ENCODE data around the gene STK38.
"Not testable (repeated sequence)": the region's sequence is repeated elsewhere in the genome, so short reads cannot be mapped to it uniquely, and the experiment has no call there.

The STK38 gene

DNA sequence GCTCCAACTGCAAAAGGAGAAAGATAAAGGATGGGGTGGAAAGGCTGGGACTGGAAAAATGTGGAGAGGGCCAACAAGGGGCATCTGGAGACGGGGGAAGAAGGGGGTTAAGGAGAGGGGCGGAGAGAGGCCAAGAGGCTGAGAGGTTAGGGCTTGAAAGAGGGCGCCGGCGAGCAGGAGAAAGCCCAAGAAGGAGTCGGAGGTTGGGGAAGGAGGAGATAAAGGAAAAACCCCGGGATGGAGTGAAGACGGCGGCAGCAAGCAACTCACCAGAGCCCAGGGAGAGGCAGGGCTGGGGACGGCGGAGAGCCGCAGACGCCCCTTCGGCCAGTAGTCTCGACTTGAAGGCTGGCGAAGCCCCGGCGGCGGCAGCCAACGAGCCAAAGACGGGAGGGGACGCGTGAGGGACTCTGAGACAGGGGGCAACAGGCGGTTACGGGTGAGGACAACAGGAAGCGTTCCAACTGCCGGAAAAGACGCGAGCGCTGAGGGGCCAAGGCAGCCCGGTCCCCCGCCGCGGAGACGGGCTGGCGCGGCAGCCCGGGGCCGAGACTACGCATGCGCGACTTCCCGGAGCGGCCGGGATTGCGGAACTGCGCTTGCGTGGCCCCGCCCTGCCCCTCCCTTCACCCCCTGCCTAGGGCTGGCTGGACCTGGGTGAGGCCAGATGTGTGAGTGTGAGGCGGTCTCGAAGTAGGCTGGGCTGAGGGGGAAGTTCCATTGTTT is at the start of gene STK38:
STK38 (minus strand) TSS at position 560 of the 726 bp plus-strand sequence. CDS start 7,277 bp downstream, outside the sequence.
- peak; percentile 81 to 88 for DNase-seq (ENCODE audit: low read depth in 2 of 2)

GRCh38 chr6:36596356-36596755 is 49.1 kb upstream of the STK38 start:
- DNase-seq (ENCODE audit: low read depth in 2 of 2), result no peak

GRCh38 chr6:36594816-36595643 is 47.8 kb upstream of the STK38 start:
- DNase-seq (ENCODE audit: low read depth in 2 of 2), result no peak

DNA sequence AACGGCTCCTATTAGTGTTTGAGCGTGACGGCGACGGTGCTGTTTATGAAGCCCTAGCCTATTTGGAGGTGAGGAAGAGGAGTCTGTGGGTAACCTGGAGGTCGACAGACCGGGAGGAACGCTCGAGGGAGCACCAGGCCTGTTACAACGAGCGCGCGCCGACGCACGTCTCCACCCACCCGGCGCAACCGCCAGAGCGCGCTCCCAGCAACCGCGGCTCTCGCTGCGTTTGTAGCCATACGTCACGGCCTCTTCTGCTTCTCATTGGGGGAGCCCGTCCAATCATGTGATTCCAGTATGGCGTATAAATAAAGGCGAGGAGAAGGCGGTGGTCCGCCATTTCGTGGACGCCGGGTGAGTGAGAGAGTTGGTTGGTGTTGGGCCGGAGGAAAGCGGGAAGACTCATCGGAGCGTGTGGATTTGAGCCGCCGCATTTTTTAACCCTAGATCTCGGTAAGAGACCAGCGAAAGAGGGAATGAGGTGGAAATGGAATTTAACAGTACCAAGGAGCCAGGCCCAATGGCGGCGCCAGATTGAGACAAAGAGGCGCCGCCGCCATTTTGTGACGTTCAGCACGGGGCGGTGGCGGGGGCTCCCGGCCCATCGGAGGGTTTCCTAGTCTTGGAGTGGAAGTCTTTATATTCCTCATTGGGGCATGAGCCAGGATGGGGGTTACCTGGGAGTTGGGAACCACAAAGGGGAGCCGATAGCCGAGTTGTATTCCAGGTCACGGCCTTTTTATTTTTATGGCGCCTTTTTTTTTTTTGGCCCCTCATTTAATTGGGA is 46.9 kb upstream of the STK38 start, which contains the start of gene SRSF3:
SRSF3 (plus strand) TSS at position 334 of the 787 bp plus-strand sequence. CDS start 2,401 bp downstream, outside the sequence.
- peak; percentile 91 to 94 for DNase-seq (ENCODE audit: low read depth in 2 of 2)

DNA sequence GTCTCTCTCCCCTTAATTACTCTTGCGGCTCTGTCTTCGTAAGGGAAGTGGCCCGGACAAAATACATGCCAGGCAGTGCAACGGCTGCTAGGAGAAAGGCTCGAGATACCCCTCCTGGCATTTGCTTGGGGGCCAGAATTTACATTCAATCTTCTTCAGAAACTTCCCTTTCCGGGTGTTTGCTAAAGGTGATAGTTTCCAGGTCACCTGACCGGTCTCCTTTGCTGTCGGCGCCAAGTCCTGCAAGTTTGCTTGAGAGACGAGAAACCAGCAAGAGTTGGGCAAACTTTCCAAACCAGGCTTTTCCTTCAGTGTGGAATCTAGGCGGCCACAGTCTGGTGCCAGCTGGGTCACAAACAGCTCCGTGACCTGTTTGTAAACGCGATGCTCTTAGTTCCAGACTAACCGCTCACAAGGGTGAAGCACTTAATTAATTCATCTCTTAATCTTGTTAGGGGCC is 46.3 kb upstream of the STK38 start:
- DNase-seq (ENCODE audit: low read depth in 2 of 2), result peak in 1 of 2 donors; percentile 26

- peak in 1 of 2 donors; percentile 18 for DNase-seq (ENCODE audit: low read depth in 2 of 2)
Observed at GRCh38 chr6:36592221-36592655, 45.0 kb upstream of the STK38 start.

- no peak for DNase-seq (ENCODE audit: low read depth in 2 of 2)
Observed at GRCh38 chr6:36590237-36590636, 43.0 kb upstream of the STK38 start.

DNA sequence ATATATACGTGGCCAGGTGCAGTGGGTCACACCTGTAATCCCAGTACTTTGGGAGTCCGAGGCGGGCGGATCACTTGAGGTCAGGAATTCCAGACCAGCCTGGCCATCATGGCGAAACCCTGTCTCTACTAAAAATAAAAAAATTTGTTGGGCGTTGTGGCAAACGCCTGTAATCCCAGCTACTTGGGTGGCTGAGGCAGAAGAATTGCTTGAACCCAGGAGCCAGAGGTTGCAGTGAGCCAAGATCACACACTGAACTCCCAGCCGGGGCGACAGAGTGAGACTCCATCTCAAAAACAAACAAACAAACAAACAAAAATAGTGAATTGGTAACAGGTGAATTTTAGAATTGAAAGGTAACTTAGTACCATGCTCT is 41.7 kb upstream of the STK38 start:
- not testable (repeated sequence) for DNase-seq (ENCODE audit: low read depth in 2 of 2)

DNA sequence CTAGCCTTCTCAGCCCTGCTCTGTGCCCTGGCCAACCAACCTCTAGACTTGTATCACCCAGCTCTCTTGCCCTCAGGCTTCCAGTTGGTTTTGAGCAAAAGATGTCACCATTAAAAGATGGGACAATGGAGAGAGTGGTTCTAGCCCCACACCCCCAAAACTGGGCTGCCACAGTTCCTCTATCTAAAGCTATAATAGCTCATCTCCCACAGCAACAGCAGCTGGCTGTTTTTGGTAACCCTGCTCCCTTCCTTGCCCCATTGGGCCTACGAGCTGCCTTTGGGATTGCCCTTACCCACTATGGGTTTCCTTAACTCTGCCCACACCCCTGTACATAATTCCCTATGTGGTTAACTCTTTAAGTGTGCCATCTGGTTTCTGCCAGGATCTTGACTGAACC is 39.3 kb upstream of the STK38 start:
- DNase-seq (ENCODE audit: low read depth in 2 of 2), result no peak

GRCh38 chr6:36581716-36582115 is 34.4 kb upstream of the STK38 start:
- DNase-seq (ENCODE audit: low read depth in 2 of 2), result no peak

DNA sequence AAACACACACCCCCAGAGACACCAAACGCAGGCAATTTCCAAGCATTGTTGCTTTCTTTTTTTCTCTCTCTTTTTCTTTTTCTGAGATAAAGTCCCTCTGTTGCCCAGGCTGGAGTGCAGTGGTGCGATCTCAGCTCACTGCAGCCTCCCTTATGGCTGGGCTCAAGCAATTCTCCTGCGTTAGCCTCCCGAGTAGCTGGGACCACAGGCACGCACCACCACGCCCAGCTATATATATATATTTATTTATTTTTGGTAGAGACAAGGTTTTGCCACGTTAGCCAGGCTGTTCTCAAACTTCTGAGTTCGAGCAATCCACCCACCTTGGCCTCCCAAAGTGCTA is 32.9 kb upstream of the STK38 start:
- DNase-seq (ENCODE audit: low read depth in 2 of 2), result no peak

DNA sequence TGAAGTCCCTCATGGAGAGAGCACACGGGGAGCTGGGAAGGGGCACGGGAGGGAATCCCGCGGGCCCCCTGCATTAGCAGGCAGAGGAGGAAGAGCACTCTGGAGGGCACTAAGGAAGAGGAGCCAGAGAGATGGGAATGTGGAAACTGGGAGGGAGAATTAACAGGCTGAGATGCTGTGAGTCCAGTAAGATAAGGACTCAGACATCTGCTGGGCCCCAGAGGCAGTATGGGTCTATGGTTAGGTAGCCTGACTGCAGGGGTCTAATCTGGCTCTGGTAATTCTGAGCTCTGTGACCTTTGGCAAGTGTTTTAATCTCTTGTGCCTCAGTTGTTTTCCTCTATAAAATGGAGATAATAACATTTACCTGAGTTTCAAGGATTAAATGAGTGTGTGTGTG is 31.2 kb upstream of the STK38 start:
- DNase-seq (ENCODE audit: low read depth in 2 of 2), result no peak

GRCh38 chr6:36578030-36578429 is 30.8 kb upstream of the STK38 start:
- DNase-seq (ENCODE audit: low read depth in 2 of 2), result no peak

DNA sequence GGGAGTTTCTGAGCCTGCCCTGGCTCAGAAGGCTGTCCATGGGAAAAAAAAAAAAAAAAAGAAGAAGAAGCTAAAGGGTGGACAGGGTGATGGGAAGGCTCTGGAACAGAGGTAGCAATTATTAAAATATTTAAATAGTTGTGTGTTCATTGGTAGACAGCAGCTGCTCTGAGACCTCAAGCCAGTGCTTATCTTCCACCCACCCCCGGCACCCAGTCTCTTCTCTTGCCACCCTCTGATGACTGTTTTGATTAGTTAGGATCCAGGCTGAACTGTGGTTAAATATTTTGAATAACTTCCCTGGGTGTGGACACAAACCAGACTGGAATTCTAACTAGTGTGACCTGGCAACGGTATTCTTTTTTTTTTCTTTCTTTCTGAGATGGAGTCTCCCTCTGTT is 30.0 kb upstream of the STK38 start:
- DNase-seq (ENCODE audit: low read depth in 2 of 2), result no peak

- DNase-seq (ENCODE audit: low read depth in 2 of 2), result no peak
Observed at GRCh38 chr6:36576578-36576977, 29.3 kb upstream of the STK38 start.

DNA sequence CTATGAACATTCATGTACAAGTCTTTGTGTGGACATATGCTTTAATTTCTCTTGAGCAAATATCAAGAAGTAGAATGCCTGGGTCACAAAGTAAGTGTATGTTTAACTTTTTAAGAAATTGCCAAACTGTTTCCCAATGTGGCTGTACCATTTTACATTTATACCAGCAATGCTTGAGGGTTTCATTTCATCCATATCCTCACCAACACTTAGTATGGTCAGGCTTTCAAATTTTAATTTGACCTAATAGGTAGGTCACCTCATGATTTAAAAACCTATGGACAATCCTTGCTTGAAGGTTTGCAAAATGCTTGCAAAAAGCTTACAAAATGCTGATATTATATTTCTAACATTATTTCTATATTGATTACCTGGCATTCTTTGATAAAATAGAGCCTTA is 27.4 kb upstream of the STK38 start:
- DNase-seq (ENCODE audit: low read depth in 2 of 2), result no peak

GRCh38 chr6:36572353-36573311 is 25.4 kb upstream of the STK38 start:
- not testable (repeated sequence) for DNase-seq (ENCODE audit: low read depth in 2 of 2)

- DNase-seq (ENCODE audit: low read depth in 2 of 2), result no peak
Observed at GRCh38 chr6:36571122-36572043, 24.1 kb upstream of the STK38 start.

DNA sequence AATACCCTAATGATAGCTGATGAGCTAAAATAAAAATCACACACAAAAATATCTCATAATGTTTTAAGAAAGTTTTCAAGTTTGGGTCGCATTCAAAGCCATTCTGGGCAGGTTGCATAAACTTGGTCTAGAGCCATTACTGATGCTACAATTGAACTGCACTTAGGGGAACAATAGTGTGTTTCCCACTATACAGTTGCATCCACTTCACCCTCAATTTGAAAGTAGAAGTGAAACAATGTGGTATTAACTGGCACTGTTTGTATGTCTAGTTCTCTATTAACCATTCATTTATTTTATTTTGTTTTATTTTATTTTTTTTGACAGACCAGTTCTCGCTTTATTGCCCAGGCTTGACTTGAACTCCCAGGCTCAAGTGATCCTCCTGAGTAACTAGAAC is 23.0 kb upstream of the STK38 start:
- DNase-seq (ENCODE audit: low read depth in 2 of 2), result no peak

DNA sequence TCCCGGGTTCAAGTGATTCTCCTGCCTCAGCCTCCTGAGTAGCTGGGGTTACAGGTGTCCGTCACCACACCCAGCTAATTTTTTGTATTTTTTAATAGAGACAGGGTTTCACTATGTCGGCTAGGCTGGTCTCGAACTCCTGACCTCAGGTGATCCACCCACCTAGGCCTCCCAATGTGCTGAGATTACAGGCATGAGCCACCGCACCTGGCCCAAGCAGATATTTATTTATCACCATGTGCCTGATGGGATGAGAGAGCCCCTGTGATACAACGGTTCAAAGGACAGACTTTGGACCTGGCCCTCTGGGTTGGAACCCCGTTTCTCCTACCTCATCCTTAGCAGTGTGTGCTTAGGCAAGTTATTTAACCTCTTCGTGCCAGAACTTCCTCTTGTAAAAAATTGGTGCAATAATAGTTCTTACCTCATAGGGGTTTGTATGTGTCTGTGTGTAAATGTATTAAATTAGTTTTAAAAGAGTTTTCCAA is 19.2 kb upstream of the STK38 start:
- no peak for DNase-seq (ENCODE audit: low read depth in 2 of 2)

Data from stimulated activated CD8-positive, alpha-beta memory T cell treated with anti-CD3 and anti-CD28 coated beads, Interleukin-7, amount 100 ng/mL, for 4 hours (primary cell).